HepG2 (cell line): ENCODE results near the gene LDLRAD4.

Experiments used
- CTCF ChIP-seq: sonication (generic); formaldehyde crosslinking; IDR thresholded peaks from 2 replicates; pipeline ENCODE4 v1.5.0; 2020; ENCODE audit warnings: mild to moderate bottlenecking, missing genetic modification reagents, moderate library complexity
- ELF4 ChIP-seq: sonication (generic); formaldehyde crosslinking; IDR thresholded peaks from 2 replicates; pipeline ENCODE4 v1.5.0; 2020; ENCODE audit warnings: missing genetic modification reagents, mild to moderate bottlenecking, moderate library complexity, borderline replicate concordance
- EP300 ChIP-seq, 3 experiments: sonication (generic) in 1 of 3; formaldehyde crosslinking in 1 of 3; IDR thresholded peaks; 2 replicates each; pipeline versions ENCODE4 v1.5.1 to v1.6.1; 2011 to 2020; ENCODE audit warnings: low read depth in 2 of 3, low read length in 2 of 3, borderline replicate concordance in 1 of 3, improper control_type of control experiment in 1 of 3, mild to moderate bottlenecking in 1 of 3, missing genetic modification reagents in 1 of 3, moderate library complexity in 1 of 3
- EZH2 ChIP-seq: conservative IDR thresholded peaks from 2 replicates; pipeline ENCODE4 v1.6.1; 2012; ENCODE audit warnings: mild to moderate bottlenecking, low read depth, low read length, moderate library complexity
- GTF2F1 ChIP-seq: fragments of 150-350 bp; IDR thresholded peaks from 2 replicates; pipeline ENCODE4 v1.6.1; 2014; ENCODE audit warnings: low read length
- HOXA3 ChIP-seq: sonication (generic); formaldehyde crosslinking; IDR thresholded peaks from 2 replicates; pipeline ENCODE4 v1.5.0; 2020; ENCODE audit warnings: missing genetic modification reagents
- KDM1A ChIP-seq: IDR thresholded peaks from 2 replicates; pipeline ENCODE4 v1.6.1; 2016; ENCODE audit warnings: missing compliant biosample characterization
- SRF ChIP-seq: IDR thresholded peaks from 2 replicates; pipeline ENCODE4 v1.6.1; 2011; ENCODE audit warnings: mild to moderate bottlenecking, low read depth, low read length, moderate library complexity
- ZNF12 ChIP-seq: sonication (generic); formaldehyde crosslinking; IDR thresholded peaks from 2 replicates; pipeline ENCODE4 v1.5.0; 2020; ENCODE audit warnings: missing genetic modification reagents
- TF ChIP-seq, protein P1 (sequence below): sonication (generic); formaldehyde crosslinking; IDR thresholded peaks from 2 replicates; pipeline ENCODE4 v1.4.0; 2020; ENCODE audit warnings: low read depth, mild to moderate bottlenecking, missing genetic modification reagents

DNA sequence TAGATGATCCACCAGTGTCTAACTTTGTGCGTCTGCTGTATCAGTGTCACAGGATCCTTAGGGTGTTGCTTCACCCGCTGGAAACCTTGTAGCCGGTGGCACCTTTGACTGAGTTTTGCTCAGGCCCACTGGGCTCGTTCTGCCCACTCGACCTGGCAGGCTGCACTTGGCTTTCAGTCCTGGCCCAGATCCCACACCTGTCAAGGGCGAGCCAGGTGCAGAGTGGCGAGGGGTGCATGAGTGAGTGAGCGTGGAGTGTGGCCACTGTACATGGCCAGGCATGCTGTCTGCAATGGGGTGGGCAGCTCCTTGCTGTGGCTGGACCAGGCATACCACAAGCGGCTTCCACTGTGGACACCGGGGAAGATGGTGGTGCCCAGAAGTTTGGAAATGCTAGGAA, 328.8 kb downstream of the LDLRAD4 start:
- no peak for TF ChIP-seq GTF2F1
- TF ChIP-seq EP300 (IDR thresholded peaks at IDR 0.05; ENCODE audit: low read depth in 2 of 2, low read length in 2 of 2): no peak
- TF ChIP-seq EP300 (CRISPR knock-in tag; IDR thresholded peaks at IDR 0.05; ENCODE audit: borderline replicate concordance): no peak
- TF ChIP-seq, protein P1, sequence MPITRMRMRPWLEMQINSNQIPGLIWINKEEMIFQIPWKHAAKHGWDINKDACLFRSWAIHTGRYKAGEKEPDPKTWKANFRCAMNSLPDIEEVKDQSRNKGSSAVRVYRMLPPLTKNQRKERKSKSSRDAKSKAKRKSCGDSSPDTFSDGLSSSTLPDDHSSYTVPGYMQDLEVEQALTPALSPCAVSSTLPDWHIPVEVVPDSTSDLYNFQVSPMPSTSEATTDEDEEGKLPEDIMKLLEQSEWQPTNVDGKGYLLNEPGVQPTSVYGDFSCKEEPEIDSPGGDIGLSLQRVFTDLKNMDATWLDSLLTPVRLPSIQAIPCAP (CRISPR knock-in tag): no peak
- no peak for TF ChIP-seq ZNF12 (CRISPR knock-in tag)
- TF ChIP-seq EZH2: no peak
- no peak for TF ChIP-seq KDM1A (CRISPR knock-in tag)
- no peak for TF ChIP-seq CTCF
- no peak for TF ChIP-seq ELF4
- TF ChIP-seq SRF: no peak
- no peak for TF ChIP-seq HOXA3
